Measurements from ENCODE around the gene MORN1. TPM values are rescaled to one million over a fixed set of nuclear protein-coding genes. Genes with fewer than 3 reads are reported as not detected.

MORN1 gene
- total and polyA plus RNA-seq, 10 of the 15 experiments (the other 5 are each of a cell fraction or from before 2014, with no cell fraction given), result 0.76 to 7.9 (median 5.5) TPM

GRCh38 chr1:2312515-2313301, 78.6 kb downstream of the MORN1 start:
- Histone ChIP-seq H3K27me3 (replicated peaks in 1 of 2; ENCODE audit: control insufficient read depth in 2 of 2, insufficient read depth in 2 of 2, low read length in 1 of 2) (no peaks in the 10 kb centered on the region), H3K79me2 (ENCODE audit: control insufficient read depth, insufficient read depth, low read length) (no peaks in the 10 kb centered on the region), H3K4me1 (ENCODE audit: control insufficient read depth, insufficient read depth, low read length) (peaks cover 10% of the 10 kb centered on the region), H3K36me3 (ENCODE audit: control insufficient read depth in 2 of 2, insufficient read depth in 2 of 2, low read length in 1 of 2) (peaks cover 2 to 3% of the 10 kb centered on the region in 2 experiments; a peak in 3 of 4 replicates), H3K4me2 (ENCODE audit: control insufficient read depth, insufficient read depth) (0 out of 2 replicates have a peak overlapping the region, but pooled peaks have one; percentile 25), H4K20me1 (ENCODE audit: control insufficient read depth, insufficient read depth) (no peaks in the 10 kb centered on the region), H2AFZ (ENCODE audit: control insufficient read depth, low read depth, low read length) (no peak overlapping the region), H3K27ac (ENCODE audit: control insufficient read depth, insufficient read depth) (no peak overlapping the region), H3K9ac (ENCODE audit: control insufficient read depth, insufficient read depth, low read length) (no peak overlapping the region), H3K4me3 (no peak overlapping the region), H3K9me3 (replicated peaks; ENCODE audit: control insufficient read depth, insufficient read depth, low read length) (no peaks in the 10 kb centered on the region)
- DNase-seq (ENCODE audit: low read depth, low spot score) (no peak), ATAC-seq (no peak), FAIRE-seq (no peak)
- in situ Hi-C loops (cut with MboI) (no loop called here), intact Hi-C loops (cut with micrococcal nuclease; ENCODE audit: unreplicated experiment) (loop anchor here (5.0 kb wide), 2 partner anchors 85 to 115 kb away; partner anchors contain the start of gene SKI)
- RAD21 ChIA-PET (ENCODE audit: unreplicated experiment), result no interaction called here
- CTCF ChIA-PET, result interaction anchor here (0.8 to 1.4 kb wide), 3 partner anchors 69 to 138 kb away, joined by 3 to 5 read pairs (median 4); partner anchors contain the start of gene FAAP20
- POLR2A ChIA-PET, result interaction anchor here (1.4 kb wide), 1 partner anchor 12 kb away, joined by 4 read pairs; no protein-coding TSS in a partner anchor
- WGBS (ENCODE audit: insufficient coverage, insufficient replicate concordance, low lambda C conversion rate, missing lambda C conversion rate), result 41% methylated on average over 20 of the region's 24 CpGs
- BruUV-seq (replicated peaks), result no TSS peak
- SMC1A ChIA-PET (ENCODE audit: uncharacterized antibody, unreplicated experiment), result no interaction called here
- TF ChIP-seq LARP7 (IDR thresholded peaks at IDR 0.05), result no peak
- TF ChIP-seq EGR1 (IDR thresholded peaks at IDR 0.05; ENCODE audit: borderline replicate concordance in 1 of 2, low read depth in 2 of 2, low read length in 2 of 2), result no peak
- TF ChIP-seq TCF12 (IDR thresholded peaks at IDR 0.05; ENCODE audit: low read depth, low read length), result 0 out of 2 replicates have a peak, but pooled peaks have one; percentile 12
- TF ChIP-seq CEBPZ (IDR thresholded peaks at IDR 0.05; ENCODE audit: low read depth, low read length), result no peak
- no peak for TF ChIP-seq MTA2 (IDR thresholded peaks at IDR 0.05; ENCODE audit: low read depth)
- no peak for TF ChIP-seq NR2C2 (IDR thresholded peaks at IDR 0.05; ENCODE audit: borderline replicate concordance, control insufficient read depth, insufficient read length, low read depth)
- peak; percentile 41; the same call in 1 of the 2 replicates for TF ChIP-seq TCF3 (IDR thresholded peaks at IDR 0.05; ENCODE audit: borderline replicate concordance, insufficient read depth, low read depth, low read length)
- no peak for TF ChIP-seq RAD51 (IDR thresholded peaks at IDR 0.05)
- no peak for TF ChIP-seq CHD2 (IDR thresholded peaks at IDR 0.05; ENCODE audit: borderline replicate concordance, low read depth, low read length)
- TF ChIP-seq GABPA (IDR thresholded peaks at IDR 0.05; ENCODE audit: low read depth), result no peak
- no peak for TF ChIP-seq NRF1 (conservative IDR thresholded peaks at IDR 0.05; ENCODE audit: low read depth, low read length)
- 0 out of 2 replicates have a peak, but pooled peaks have one; percentile 35 for TF ChIP-seq NR2F1 (conservative IDR thresholded peaks at IDR 0.05)
- TF ChIP-seq CREM (IDR thresholded peaks at IDR 0.05; ENCODE audit: low read depth), result no peak
- no peak for TF ChIP-seq DPF2 (IDR thresholded peaks at IDR 0.05)
- TF ChIP-seq TBL1XR1 (IDR thresholded peaks at IDR 0.05; ENCODE audit: low read depth, low read length), result no peak
- TF ChIP-seq BMI1 (IDR thresholded peaks at IDR 0.05; ENCODE audit: borderline replicate concordance), result no peak
- no peak for TF ChIP-seq ATF2 (IDR thresholded peaks at IDR 0.05; ENCODE audit: low read length)
- no peak for TF ChIP-seq CHD4 (IDR thresholded peaks at IDR 0.05)
- TF ChIP-seq NFXL1 (IDR thresholded peaks at IDR 0.05; ENCODE audit: borderline replicate concordance), result no peak
- no peak for TF ChIP-seq ZBED1 (IDR thresholded peaks at IDR 0.05; ENCODE audit: borderline replicate concordance)
- no peak for TF ChIP-seq ZNF622 (IDR thresholded peaks at IDR 0.05)
- TF ChIP-seq RELA (IDR thresholded peaks at IDR 0.05; ENCODE audit: borderline replicate concordance, partially characterized antibody), result no peak

All from GM12878 (cell line).